HUDEP-2 (cell line): ENCODE results near the gene TEX12.
"Not testable (repeated sequence)": the region's sequence is repeated elsewhere in the genome, so short reads cannot be mapped to it uniquely, and the experiment has no call there.

Experiments used
- DNase-seq, 76 experiments: peaks; one replicate each; lab custom pipeline; 2025; ENCODE audit not compliant: unreplicated experiment in 76 of 76; lab: John Stamatoyannopoulos, UW

The TEX12 gene, protein sequence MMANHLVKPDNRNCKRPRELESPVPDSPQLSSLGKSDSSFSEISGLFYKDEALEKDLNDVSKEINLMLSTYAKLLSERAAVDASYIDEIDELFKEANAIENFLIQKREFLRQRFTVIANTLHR

DNA sequence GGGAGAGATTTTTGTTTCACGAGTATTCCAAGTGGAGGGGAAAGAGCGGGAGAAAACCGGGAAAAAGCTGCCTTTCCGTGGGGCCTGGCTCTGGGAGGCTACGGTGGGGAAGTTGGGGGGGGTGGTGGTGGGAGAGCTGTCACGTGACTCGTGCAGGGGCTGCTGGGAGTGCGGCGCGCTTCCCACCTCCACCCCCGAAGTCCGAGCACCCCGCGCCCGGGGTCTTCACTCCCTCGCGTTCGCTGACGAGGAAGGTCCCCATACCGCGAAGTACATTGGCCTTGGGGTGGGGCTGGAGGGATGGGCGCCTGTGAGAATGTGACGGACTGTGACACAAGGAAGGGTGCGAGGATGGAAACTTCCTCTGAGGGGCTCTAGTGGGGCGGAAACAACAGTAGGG lies at the start of gene TEX12:
Gene TEX12 (plus strand): TSS at position 228 of the 400 bp plus-strand sequence. CDS start 1,897 bp downstream, outside the sequence.
- no peak for DNase-seq

DNA sequence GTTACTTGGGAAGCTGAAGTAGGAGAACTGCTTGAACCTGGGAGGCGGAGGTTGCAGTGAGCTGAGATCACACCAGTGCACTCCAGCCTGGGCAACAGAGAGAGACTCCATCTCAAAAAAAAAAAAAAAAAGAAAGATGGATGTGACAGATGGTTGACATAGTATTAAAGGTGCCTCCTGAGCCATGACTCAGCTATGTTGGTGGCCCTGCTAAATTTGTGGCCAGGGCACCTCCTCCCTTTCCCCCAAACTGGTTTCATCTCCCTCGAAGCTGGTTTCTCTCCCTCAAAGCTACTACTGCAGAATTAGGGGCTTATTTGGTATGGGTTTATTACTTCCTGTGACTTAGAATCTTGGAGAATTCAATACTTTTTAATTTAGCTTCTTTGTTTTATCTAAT lies 49.0 kb upstream of the TEX12 start:
- DNase-seq = no peak

DNA sequence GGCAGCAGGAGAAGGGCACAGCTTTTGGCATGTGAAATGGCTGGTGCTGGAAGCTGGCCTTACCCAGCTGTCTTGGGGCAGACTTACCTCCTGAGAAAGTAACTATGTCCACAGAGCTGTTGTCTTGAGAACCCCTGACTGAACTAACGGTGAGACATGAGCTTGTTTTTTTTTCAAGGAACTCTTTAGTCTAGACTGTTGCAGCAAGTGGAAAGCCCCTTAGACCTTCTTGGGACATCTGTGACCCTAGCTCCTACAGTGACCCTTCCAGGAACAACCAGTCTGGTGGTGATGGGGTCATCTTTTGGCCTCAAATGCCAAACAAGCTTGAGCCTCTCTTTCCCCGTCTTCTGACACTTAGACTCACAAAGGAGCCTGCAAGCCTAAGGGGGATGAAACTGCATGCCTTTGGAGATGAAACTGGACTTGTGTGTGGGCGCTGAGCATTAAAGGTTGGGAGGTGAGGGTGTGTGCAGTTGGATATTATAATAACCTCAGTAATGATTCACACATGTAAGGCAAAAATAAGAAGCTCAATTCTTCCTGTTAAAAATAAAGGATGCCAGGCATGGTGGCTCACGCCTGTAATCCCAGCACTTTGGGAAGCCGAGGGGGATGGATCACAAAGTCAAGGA lies 45.1 kb upstream of the TEX12 start:
- no peak for DNase-seq

DNA sequence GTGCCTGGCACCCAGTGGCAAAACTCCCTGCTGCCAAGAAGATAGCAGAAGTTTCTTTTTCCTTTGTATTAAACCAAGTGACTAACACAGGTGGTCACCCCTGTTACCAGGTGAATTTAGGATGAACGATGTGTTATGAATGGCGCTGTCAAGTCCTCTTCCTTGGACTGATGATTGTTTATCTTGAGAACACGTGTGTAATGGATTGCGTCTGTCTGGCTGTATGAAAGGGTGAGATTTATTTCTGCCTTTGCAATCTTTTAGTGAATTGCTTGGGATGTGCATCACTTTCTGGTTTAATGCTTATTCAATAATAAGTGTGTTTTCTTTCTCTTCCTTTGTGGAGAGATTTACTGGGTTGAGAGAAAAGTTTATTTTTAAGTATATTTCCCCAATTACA lies 44.0 kb upstream of the TEX12 start:
- DNase-seq = no peak

DNA sequence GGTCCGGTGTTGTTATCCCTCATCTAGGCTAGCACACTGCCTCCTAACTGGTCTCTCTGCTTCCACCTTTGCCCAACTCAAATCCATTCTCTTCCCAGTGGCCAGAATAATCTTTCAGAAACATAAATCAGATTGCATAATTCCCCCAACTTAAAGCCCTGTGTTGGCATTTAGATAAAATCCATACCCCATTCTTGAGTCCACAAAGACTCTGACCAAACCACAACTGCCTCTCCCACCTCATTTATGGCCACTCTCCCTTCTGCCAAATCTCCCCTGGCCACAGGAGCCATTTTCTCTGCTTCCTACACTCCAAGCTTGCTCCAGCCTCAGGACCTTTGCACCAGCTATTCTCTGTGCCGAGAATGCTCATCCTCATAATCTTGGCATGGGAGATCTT lies 40.1 kb upstream of the TEX12 start:
- no peak for DNase-seq

DNA sequence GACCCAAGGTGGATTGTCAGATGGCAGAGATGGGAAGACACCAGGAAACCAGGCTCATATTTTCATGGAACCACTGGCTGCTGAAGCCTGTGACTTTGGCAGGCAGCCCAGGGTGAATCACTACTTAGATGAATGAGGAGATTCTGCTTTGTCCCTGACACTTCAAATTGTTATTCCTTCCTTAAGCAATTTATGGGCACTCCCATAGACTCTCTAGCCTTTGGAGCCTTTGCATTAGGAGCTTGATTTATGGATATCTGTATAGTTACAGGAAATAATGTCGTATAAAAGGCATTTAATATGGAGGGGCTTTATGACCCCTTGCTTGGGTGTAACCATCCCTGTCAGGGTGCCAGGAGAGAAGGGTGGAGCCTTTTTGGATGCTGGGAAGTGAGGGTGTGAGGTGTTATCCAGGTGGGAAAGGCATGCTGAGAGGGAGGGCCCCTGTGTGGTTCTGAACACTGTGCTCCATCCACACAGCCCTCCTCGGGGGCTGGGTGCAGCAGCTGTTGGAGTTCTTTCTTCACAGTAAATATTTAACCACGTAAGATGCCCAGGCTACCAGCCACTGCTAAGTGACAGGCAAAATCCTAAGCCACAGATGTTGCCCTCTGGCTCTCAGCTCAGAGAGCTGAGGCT lies 38.6 kb upstream of the TEX12 start:
- DNase-seq = peak in 6 of 76 experiments; percentile 1 to 23 (median 3)

DNA sequence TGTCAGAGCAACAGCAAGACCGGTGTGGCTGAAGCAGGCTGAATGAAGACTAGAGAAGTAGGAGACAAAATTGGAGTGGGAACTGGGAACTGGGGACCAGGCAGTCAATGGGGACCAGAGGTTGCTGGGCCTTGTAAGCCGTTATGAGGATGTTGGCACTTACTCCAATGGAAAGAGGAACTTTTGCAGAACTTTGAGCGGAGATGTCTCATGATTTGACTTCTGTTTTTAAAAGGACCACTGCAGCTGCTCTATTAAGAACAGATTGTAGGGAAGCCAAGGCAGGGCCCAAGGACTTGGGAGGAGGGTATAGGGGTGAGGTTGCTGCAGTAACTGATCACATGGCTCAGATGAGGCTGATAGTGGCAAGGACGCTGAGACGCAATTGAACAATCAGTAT lies 37.5 kb upstream of the TEX12 start:
- DNase-seq = no peak

DNA sequence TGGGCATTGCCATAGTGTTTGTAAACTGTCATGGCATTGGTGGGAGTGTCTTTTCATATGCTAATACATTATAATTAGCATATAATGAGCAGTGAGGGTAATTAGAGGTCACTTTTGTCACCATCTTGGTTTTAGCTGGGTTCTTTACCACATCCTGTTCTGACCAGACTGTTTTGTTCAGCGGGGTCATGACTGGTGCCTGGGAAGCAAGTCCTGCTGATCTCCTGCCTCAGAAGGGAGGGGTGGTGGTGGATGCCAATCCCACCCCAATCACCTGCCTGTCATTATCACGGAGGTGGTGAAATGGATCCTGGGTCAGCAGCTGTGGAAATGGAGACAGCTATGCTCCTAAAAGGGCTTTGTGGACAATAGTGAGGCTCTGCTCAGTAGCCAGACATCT lies 34.4 kb upstream of the TEX12 start:
- DNase-seq = no peak

DNA sequence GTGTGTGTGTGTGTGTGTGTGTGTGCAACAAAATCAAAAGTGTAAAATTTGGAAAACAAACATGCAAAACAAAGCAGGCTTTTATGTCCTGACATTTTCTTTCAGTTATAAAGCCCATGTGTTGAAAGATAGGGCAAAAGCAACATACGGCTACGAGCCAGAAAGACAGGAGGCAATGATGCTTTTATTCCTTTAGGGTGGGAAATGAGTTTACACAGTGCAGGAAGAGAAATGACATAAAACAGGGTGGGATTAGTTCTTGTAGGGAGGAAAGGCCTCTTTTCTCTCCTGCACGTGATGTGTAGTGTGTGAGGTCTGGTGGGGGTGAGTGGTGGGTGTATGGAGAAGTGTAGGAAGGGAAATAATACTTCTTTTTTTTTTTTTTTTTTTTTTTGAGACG lies 32.7 kb upstream of the TEX12 start:
- DNase-seq = no peak

DNA sequence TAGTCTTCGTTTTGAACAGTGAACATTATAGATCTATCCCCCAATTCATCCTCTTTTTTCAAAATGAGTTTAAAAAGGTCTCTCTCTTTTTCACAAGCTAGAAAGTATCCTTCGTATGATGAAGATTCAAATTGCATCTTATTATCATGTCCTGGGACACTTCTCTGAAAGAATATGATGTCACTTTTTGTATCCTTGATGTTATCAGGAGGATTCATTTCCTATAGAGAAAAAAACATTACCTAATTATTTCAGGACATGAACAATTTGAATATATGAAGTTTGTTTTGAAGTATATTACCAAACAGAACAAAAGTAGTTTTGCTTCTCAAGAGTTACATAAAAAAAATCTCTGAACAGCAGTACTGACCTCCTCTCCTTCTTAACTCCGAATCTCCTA lies 23.6 kb upstream of the TEX12 start:
- DNase-seq = no peak

DNA sequence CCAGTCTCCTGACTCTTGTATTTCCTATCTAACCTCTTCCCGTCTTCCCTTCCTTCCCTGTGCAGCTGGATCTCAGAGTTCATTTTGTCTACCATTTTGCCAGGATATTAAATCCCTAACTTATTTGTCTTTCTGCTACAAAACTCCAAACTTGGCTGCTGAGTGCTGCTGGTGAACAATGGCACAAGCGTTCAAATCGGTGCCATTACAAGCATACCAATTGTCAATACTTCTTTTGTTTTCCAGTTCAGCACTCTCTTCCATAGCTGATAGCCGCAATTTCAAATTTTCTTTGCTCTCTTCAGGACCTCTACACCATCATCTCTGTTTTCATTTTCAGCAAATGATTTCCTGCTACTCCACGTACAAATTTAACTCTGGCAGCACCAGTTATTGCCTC lies 16.7 kb upstream of the TEX12 start:
- DNase-seq = no peak

DNA sequence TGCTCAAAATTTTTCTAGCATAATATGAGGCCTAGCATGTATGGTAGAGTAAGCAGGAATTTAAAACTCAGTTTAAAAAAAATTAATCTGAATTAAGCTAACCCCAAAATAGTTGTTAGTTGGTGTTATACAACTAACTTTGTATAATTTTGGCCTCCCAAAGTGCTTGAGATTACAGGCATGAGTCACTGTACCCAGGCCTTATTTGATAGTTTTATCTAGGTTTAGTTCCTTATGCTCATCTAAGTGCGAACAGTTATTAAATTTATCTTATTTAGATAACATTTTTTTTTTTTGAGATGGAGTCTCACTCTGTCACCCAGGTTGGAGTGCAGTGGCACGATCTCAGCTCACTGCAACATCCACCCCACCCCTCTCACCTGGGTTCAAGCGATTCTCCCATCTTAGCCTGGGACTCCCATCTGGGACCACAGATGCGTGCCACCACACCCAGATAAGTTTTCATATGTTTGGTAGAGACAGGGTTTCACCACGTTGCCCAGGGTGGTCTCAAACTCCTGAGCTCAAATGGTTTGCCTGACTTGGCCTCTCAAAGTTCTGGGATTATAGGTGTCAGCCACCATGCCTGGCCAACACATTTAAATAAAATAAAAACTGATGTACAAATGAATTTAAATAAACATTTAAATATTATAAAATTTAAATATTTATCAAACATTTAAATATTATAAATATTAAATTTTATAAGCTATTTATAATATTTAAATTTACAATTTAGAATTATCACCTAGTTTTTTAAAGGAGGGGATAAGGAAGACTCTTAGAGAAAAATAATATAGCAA lies 10.8 kb upstream of the TEX12 start:
- peak in 29 of 76 experiments; percentile 1 to 57 (median 14) for DNase-seq

DNA sequence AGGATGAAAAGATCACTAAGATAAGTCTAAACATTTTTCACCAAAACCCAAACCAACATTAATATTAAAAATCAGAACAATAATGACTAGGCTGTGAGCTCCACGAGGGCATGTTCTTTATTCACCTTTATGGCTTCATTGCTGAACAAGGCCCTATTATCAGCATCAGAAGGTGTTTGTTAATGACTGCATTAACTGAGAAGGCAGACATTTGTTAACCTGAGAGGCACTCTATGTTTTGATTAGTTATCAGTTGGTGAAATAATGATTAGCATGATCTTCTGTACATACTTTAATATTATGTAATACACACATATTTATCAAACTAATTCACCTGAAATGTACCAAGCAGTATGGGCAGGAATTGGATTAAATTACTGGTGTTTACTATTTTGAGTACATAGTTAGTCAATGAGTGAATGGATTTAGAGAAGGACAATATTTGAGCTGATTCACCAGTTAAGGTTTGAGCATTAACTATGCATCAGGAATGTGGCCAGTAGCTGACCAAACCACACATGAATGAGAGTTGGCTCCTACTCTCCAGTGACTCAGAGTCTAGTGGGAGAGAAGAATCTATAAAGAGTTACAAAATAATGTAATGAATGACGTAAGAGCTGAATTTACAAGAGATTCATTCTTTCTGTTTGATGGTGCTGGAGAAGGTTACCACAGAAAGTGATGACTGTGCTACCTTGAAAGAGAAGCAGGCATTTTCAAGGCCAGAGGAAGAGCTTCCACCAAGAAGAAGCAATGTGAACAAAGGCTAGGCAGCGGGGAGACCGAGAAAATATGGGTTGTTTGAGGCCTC lies 10.0 kb upstream of the TEX12 start:
- DNase-seq = peak in 1 of 76 experiments; percentile 2

DNA sequence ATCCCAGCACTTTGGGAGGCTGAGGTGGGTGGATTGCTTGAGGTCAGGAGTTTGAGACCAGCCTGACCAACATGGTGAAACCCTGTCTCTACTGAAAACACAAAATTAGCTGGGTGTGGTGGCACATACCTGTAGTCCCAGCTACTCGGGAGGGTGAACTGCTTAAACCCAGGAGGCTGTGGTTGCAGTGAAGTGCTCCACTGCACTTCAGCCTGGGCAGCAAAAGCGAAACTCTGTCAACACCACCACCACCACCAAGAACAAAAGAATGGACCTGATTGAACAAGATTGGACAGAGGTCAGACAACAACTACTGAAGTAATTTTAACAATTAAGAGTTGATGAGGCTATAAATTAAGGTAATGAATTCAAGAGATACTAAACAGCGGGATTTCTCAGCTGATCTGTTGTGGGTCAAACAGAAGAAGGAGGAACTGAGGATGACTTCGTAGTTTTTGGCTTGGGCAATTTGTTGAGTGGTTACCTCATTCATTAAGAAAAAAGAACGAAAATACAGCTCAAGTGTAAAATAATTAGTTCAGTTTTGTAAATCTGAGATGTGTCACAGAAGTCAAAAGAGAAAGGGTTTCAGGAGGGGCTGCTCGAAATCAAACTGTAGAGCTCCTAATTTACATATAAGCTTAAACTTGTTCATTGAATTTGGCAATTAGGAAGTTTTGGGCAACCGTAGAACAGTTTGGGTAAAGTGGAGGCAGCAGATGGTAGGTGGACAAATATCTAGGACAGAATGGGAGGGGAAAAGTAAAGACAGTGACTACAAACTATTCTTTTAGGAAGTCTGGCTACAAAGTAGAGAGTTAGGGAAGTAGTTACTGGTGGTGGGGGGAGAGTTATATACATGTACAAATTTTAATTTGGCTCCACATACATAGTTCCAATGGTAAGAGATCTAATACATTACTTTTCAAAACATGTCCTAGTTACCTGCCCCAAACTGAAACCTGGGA lies 7.8 kb upstream of the TEX12 start:
- DNase-seq = no peak

DNA sequence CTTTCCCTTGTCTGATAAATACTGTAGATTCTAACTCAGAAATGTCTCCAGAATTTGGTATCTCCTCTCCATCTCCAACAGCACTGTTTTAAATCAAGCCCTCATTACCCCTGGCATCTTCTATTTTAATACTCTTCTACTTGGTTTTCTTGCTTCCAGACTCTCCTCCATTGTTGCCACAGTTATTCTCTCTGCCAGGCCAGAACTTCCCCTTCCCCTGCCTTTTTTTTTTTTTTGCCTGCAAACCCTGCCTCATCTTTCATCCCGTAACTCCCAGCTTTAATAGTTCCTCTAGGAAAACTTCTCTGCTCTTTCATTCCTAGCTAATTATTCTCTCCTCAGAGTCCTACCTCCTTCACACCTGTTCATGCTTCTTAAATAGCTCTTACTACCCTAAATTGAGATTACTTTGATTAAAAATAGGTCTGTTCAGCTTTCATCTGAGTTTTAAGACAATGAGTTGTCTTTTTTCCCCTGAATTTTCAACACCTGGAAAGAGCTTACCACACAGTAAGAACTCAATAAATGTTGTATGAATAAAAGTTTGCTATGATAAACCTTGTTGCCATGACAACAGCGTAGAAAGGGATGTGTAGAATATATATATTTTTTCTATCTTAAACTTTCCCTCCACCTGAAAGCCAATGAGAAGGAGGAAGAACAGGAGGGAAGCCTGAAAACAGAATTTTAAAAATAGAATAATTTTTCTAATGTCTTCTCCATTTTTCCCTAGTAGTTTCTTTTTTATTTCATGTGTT lies 6.9 kb upstream of the TEX12 start:
- DNase-seq = no peak

DNA sequence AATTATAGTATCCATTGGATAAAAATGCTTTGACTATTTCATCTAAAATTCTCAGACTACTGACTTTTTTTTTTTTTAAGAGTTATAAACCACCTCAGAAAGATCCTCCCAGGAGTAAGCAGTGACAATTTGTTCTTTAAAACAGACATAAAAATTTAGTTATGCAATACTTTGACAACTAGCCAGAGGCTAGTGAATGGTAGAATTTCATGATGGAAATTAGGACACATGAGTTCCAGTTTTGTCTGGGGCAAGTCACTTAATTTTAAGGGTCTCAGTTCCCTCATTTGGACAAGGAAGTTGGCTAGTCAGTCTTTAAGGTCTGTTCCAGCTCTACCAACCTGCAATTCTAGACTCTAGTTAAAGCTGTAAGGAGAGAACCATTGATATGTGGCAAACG lies 6.2 kb upstream of the TEX12 start:
- DNase-seq = no peak

DNA sequence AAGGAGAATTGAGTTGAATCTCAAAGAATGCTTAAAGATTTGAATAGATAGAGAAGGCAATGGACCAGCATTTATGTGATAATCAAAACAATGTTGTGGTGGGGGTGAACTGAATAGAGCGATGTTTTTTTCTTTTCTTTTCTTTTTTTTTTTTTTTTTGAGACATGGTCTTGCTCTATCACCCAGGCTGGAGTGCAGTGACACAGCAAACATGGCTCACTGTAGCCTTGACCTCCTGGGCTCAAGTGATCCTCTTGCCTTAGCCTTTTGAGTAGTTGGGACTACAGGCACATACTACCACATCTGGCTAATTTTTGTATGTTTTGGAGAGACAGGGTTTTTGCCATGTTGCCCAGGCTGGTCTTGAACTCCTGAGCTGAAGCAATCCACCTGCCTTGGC lies 5.0 kb upstream of the TEX12 start:
- DNase-seq = not testable (repeated sequence)

DNA sequence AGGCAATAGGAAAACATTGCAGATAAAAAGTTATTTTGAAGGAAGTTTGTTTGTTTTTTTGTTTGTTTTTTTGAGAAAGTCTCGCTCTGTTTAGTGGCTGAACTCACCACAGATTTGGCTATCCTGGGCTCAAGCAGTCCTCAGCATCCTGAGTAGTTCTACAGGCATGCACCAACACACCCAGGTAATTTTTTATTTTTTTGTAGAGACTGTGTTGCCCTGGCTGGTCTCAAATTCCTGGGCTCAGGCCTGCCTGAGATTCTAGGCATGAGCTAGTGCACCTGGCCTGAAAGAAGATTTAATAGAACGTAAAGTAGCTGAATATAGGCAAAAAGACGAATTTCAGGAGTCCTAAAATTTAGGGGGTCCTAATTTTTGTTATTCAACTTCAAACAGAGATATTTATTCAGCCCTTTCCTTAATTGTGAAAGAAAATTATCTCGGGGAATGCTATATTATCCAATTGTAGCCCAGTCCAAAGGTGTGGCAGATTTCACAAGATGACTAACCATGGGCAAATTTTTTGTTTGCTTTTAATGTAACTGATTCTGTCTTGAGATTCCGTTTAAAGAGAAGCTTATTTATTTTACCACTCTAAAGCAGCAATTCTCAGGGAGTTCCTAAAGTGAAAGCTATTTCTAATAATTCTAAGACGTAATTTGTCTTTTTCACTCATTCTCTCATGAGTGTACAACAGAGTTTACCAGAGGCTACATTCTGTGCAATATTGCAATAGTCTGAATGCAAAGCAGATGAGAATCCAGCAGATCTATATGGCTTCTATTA lies 4.2 kb upstream of the TEX12 start:
- no peak for DNase-seq
